Lower leg skin (tissue), 4 donors: ENCODE measurements around the gene HIGD2A. TPM values are rescaled to one million over a fixed set of nuclear protein-coding genes. Genes with fewer than 3 reads are reported as not detected.
A peak's percentile ranks its signal among the peaks of the same experiment; 100 is the strongest.

Experiments used
- DNase-seq, 2 donors: peaks; one replicate each; pipeline ENCODE4 v3.0.0-alpha.2; 2019; ENCODE audit warnings: low spot score in 2 of 2
- H3K4me3 ChIP-seq: fragments of 200-600 bp; sonication (generic); 2 replicates; pipeline ENCODE4 v1.5.1; 2017; ENCODE audit warnings: mild to moderate bottlenecking, low read depth; ENCODE audit not compliant: poor library complexity, severe bottlenecking
- CTCF ChIP-seq, 3 donors: fragments of 450-650 bp; IDR thresholded peaks; one replicate each; pipeline ENCODE4 v1.5.1; 2016; ENCODE audit warnings: antibody characterized with exemption in 3 of 3, mild to moderate bottlenecking in 3 of 3, moderate library complexity in 2 of 3
- POLR2A ChIP-seq, 2 donors: fragments of 450-650 bp; IDR thresholded peaks; one replicate each; pipeline ENCODE4 v1.6.1; 2016 to 2017; ENCODE audit warnings: antibody characterized with exemption in 2 of 2, mild to moderate bottlenecking in 1 of 2, moderate library complexity in 1 of 2
- WGBS, 2 donors: methylation state at CpG; one replicate each; pipeline ENCODE4 v1.1.5; 2018; 5-methylcytosine and 5-hydroxymethylcytosine counted together
- intact Hi-C: fragments of 100-400 bp; cut with DNase I; formaldehyde crosslinking; loops from one replicate; pipeline ENCODE4 v1.15.0; 2023; ENCODE audit warnings: low total_unique reads
- total RNA-seq, 4 donors: library from RNA; depleted of rRNA; stranded (reverse); fragments of >200 nt; gene quantifications; one replicate each; pipeline ENCODE4 v1.1.0, GENCODE V29; 2016

HIGD2A gene
- total RNA-seq, 4 donors from 2014 or later: 110 to 153 (median 130) TPM

GRCh38 chr5:176400382-176401156 lies 12.0 kb downstream of the HIGD2A start:
- TF ChIP-seq POLR2A (IDR thresholded peaks at IDR 0.05): no peak
- no peak for TF ChIP-seq CTCF (IDR thresholded peaks at IDR 0.05)
- intact Hi-C loops: no loop called here
- no peak overlapping the region for H3K4me3 ChIP-seq
- DNase-seq: peak in 1 of 2 donors; percentile 38
- WGBS, 2 donors: 46 to 51% methylated on average over 17 of the region's 17 CpGs

GRCh38 chr5:176401281-176402205 lies 13.0 kb downstream of the HIGD2A start:
- no peak overlapping the region for H3K4me3 ChIP-seq
- peak in 1 of 2 donors; percentile 83 for DNase-seq
- WGBS, 2 donors: 76 to 77% methylated on average over 22 of the region's 22 CpGs
- TF ChIP-seq CTCF (IDR thresholded peaks at IDR 0.05) (no peak), POLR2A (IDR thresholded peaks at IDR 0.05) (no peak)
- intact Hi-C loops: no loop called here

GRCh38 chr5:176405656-176406435 lies 17.3 kb downstream of the HIGD2A start:
- intact Hi-C loops: no loop called here
- WGBS, 2 donors: 84 to 85% methylated on average over 19 to 20 of the region's 20 CpGs
- DNase-seq: peak in 1 of 2 donors; percentile 60
- no peak for TF ChIP-seq POLR2A (IDR thresholded peaks at IDR 0.05)
- TF ChIP-seq CTCF (IDR thresholded peaks at IDR 0.05): no peak
- no peak overlapping the region for H3K4me3 ChIP-seq

- 63 to 70% methylated on average over 9 of the region's 9 CpGs for WGBS, 2 donors
- H3K4me3 ChIP-seq: no peak overlapping the region
- intact Hi-C loops: no loop called here
- TF ChIP-seq POLR2A (IDR thresholded peaks at IDR 0.05) (no peak), CTCF (IDR thresholded peaks at IDR 0.05) (no peak)
- DNase-seq: peak in 1 of 2 donors; percentile 68
Observed at GRCh38 chr5:176406436-176407052, 18.0 kb downstream of the HIGD2A start.
